ENCODE measurements around the gene ATP2B3.

- TF ChIP-seq TAF1 (IDR thresholded peaks at IDR 0.05; ENCODE audit: low read depth) (no peak), REST (IDR thresholded peaks at IDR 0.05; ENCODE audit: low read depth) (no peak), EP300 (IDR thresholded peaks at IDR 0.05; ENCODE audit: borderline replicate concordance) (no peak), NFIC (IDR thresholded peaks at IDR 0.05) (no peak), FOXM1 (IDR thresholded peaks at IDR 0.05; ENCODE audit: borderline replicate concordance, low read depth) (no peak), YY1 (IDR thresholded peaks at IDR 0.05; ENCODE audit: low read depth) (no peak), CEBPB (IDR thresholded peaks at IDR 0.05) (no peak)
These were observed 51.1 kb downstream of the ATP2B3 start for GRCh38 chrX:153568451-153569011.

All from Ishikawa (cell line).